ENCODE results near the gene SYNJ1.
"Not testable (repeated sequence)": the region's sequence is repeated elsewhere in the genome, so short reads cannot be mapped to it uniquely, and the experiment has no call there.

DNA sequence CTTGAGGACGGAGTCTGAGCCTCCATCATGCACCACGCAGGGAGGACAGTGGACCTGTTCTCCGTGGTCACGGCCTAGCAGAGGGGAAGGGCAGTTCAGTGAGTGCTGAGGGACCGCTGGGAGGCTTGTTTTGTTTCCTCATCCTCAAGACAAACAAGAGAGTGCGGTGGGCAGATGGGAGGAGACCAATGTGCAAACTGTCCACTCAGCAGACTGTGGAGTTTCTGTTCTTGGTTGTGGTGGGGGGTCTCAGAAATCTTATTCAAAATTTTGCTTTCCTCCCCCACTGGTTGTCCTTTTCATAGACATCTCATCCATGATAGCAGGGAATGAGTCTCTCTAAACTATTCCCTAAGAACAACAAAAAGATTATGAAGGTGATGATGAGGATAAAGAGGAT, 109.6 kb downstream of the SYNJ1 start:
- TF ChIP-seq, protein P1, sequence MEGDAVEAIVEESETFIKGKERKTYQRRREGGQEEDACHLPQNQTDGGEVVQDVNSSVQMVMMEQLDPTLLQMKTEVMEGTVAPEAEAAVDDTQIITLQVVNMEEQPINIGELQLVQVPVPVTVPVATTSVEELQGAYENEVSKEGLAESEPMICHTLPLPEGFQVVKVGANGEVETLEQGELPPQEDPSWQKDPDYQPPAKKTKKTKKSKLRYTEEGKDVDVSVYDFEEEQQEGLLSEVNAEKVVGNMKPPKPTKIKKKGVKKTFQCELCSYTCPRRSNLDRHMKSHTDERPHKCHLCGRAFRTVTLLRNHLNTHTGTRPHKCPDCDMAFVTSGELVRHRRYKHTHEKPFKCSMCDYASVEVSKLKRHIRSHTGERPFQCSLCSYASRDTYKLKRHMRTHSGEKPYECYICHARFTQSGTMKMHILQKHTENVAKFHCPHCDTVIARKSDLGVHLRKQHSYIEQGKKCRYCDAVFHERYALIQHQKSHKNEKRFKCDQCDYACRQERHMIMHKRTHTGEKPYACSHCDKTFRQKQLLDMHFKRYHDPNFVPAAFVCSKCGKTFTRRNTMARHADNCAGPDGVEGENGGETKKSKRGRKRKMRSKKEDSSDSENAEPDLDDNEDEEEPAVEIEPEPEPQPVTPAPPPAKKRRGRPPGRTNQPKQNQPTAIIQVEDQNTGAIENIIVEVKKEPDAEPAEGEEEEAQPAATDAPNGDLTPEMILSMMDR (conservative IDR thresholded peaks at IDR 0.05), result not testable (repeated sequence)
- TF ChIP-seq ZFX (IDR thresholded peaks at IDR 0.05), result not testable (repeated sequence)

Data from C4-2B (cell line).